ENCODE measurements around the gene CDSN. TPM values are rescaled to one million over a fixed set of nuclear protein-coding genes. Genes with fewer than 3 reads are reported as not detected.

The CDSN gene
- total RNA-seq, 4 donors from 2014 or later = not detected

DNA sequence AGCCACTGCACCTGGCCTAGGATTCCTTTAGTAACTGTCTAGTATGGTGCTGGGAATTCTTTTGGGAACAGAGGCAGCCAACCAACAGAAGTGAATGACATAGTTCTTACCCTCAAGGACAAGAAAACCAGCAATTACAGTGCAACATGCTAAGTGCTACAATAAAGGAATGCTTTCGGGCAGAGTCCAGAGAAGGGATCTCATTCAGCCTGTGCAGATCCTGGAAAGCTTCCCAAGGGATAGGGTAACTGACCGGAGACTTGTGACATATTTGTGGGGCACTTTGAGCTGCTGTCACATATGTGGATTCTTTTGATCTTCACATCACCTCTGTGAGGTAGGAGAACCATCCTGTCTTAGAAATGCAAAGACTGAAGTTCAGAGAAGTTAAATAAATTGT is 54.7 kb downstream of the CDSN start:
- H3K27ac ChIP-seq (replicated peaks in 1 of 4) = no peak overlapping the region
- no peak for TF ChIP-seq EP300 (IDR thresholded peaks at IDR 0.05)
- no peaks in the 10 kb centered on the region for H3K9me3 ChIP-seq
- H3K36me3 ChIP-seq = no peaks in the 10 kb centered on the region
- WGBS = 50% methylated on average over 2 of the region's 2 CpGs
- intact Hi-C loops (cut with DNase I) = no loop called here
- no peak overlapping the region for H3K4me3 ChIP-seq
- H3K4me1 ChIP-seq = peaks cover 0 to 2% (median 0%) of the 10 kb centered on the region in 4 donors
- no peak for DNase-seq (ENCODE audit: extremely low spot score)
- peaks cover 0 to 22% (median 0%) of the 10 kb centered on the region in 4 donors for H3K27me3 ChIP-seq

Small RNA genes within 50 kb of the gene (small RNA-seq; reads per million reads assigned to genes)
- gene POLR2LP1 = 0 reads per million in 3 donors
- 0 reads per million in 3 donors for gene RNU6-1133P

Other genes starting within 250 kb of the CDSN start
- gene DDR1, start 235.9 kb downstream of the CDSN start, total RNA-seq = 10 to 100 TPM; 10.4 to 37.9 (median 23.3) TPM
- gene GTF2H4, start 212.2 kb downstream of the CDSN start, total RNA-seq = 10 to 100 TPM in 1 of 4 donors, 1 to 10 TPM in 3; 6.3 to 15.4 (median 8.2) TPM
- gene VARS2, start 206.2 kb downstream of the CDSN start, total RNA-seq = 10 to 100 TPM in 3 of 4 donors, 1 to 10 TPM in 1; 6.6 to 16.9 (median 12.6) TPM
- 1 to 10 TPM in 1 of 4 donors, not detected in 3; 1.1 TPM for gene SFTA2, start 188.3 kb downstream of the CDSN start, total RNA-seq
- not detected for gene MUCL3, start 179.5 kb downstream of the CDSN start, total RNA-seq
- gene MUC21, start 136.7 kb downstream of the CDSN start, total RNA-seq = 1 to 10 TPM in 1 of 4 donors, not detected in 3; 2.1 TPM
- not detected for gene MUC22, start 110.0 kb downstream of the CDSN start, total RNA-seq
- not detected for gene C6orf15, start 7.9 kb downstream of the CDSN start, total RNA-seq
- gene PSORS1C1, start 5.6 kb downstream of the CDSN start, total RNA-seq = 1 to 10 TPM in 3 of 4 donors, under 1 TPM in 1; 0.34 to 1.2 (median 1.1) TPM
- gene PSORS1C2, start 18.6 kb upstream of the CDSN start, total RNA-seq = not detected
- gene CCHCR1, start 37.4 kb upstream of the CDSN start, total RNA-seq = 10 to 100 TPM in 2 of 4 donors, 1 to 10 TPM in 2; 5.8 to 11.6 (median 9.4) TPM
- gene TCF19, start 38.1 kb upstream of the CDSN start, total RNA-seq = 1 to 10 TPM; 2.3 to 6.7 (median 5.8) TPM
- 1 to 10 TPM in 1 of 4 donors, not detected in 3; 1.3 TPM for gene POU5F1, start 50.2 kb upstream of the CDSN start, total RNA-seq
- 100 to 1,000 TPM; 251 to 549 (median 296) TPM for gene HLA-C, start 151.6 kb upstream of the CDSN start, total RNA-seq
- gene HLA-B, start 236.7 kb upstream of the CDSN start, total RNA-seq = 100 to 1,000 TPM; 336 to 628 (median 502) TPM

Measured in esophagus muscularis mucosa (tissue), 4 donors.